WERI-Rb-1 (cell line): ENCODE measurements around the gene PCDHB5.
"Not testable (repeated sequence)": the region's sequence is repeated elsewhere in the genome, so short reads cannot be mapped to it uniquely, and the experiment has no call there.

Experiments
- DNase-seq: peaks from one replicate; pipeline ENCODE4 v3.0.0-alpha.2; 2020
- H3K27ac ChIP-seq: fragments of 250-450 bp; sonication (Bioruptor Pico); 2 replicates; pipeline ENCODE4 v1.5.1; 2020; ENCODE audit warnings: mild to moderate bottlenecking, moderate library complexity
- H3K27me3 ChIP-seq: fragments of 250-450 bp; sonication (Bioruptor Pico); 2 replicates; pipeline ENCODE4 v1.5.1; 2021; ENCODE audit warnings: mild to moderate bottlenecking, low read depth, moderate library complexity; ENCODE audit not compliant: insufficient read depth, severe bottlenecking
- H3K36me3 ChIP-seq: fragments of 250-450 bp; sonication (Bioruptor Pico); 2 replicates; pipeline ENCODE4 v1.5.1; 2020; ENCODE audit warnings: mild to moderate bottlenecking, moderate library complexity
- H3K4me3 ChIP-seq: 2 replicates; pipeline ENCODE4 v1.5.1; 2011; ENCODE audit warnings: low read depth, mild to moderate bottlenecking, control low read depth, low read length
- H3K9me3 ChIP-seq: fragments of 250-450 bp; sonication (Bioruptor Pico); 2 replicates; pipeline ENCODE4 v1.5.1; 2021; ENCODE audit warnings: mild to moderate bottlenecking, moderate library complexity; ENCODE audit not compliant: severe bottlenecking
- CTCF ChIP-seq: IDR thresholded peaks from 2 replicates; pipeline ENCODE4 v1.5.1; 2011; ENCODE audit warnings: low read depth, mild to moderate bottlenecking, control low read depth, inconsistent platforms, low read length

Gene PCDHB5

DNA sequence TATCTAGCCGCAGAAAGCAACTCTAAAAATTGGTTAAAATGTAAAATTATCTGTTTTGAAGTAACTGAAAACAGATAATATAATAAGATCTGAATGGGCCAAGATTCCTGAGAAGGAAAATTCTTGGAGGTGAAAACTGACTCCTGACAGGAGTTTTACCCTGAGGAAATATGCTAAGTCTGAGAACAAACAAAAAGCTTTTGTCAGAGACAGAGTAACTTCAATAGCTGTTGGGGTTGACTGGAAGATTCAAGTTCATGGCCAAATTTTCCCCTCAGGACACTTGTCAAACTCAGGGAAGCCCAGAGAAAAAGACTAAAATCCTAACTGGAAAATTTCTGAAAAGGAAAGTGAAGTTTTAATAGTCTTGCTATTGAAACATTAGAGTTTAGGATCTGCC lies 7.7 kb upstream of the PCDHB5 start:
- H3K4me3 ChIP-seq: no peak overlapping the region
- no peak for DNase-seq
- TF ChIP-seq CTCF: no peak
- no peaks in the 10 kb centered on the region for H3K27me3 ChIP-seq
- no peaks in the 10 kb centered on the region for H3K9me3 ChIP-seq
- no peak overlapping the region for H3K27ac ChIP-seq
- H3K36me3 ChIP-seq: no peaks in the 10 kb centered on the region

DNA sequence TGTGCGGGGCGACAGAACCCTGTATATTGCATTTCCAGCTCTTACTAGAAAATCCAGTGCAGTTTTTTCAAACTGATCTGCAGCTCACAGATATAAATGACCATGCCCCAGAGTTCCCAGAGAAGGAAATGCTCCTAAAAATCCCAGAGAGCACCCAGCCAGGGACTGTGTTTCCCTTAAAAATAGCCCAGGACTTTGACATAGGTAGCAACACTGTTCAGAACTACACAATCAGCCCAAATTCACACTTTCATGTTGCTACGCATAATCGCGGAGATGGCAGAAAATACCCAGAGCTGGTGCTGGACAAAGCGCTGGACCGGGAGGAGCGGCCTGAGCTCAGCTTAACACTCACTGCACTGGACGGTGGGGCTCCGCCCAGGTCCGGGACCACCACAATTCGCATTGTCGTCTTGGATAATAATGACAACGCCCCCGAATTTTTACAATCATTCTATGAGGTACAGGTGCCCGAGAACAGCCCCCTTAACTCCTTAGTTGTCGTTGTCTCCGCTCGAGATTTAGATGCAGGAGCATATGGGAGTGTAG lies 786 bp downstream of the PCDHB5 start:
- TF ChIP-seq CTCF: no peak
- Histone ChIP-seq H3K4me3 (peak overlapping the region; percentile 40), H3K36me3 (no peaks in the 10 kb centered on the region), H3K27ac (no peak overlapping the region), H3K9me3 (no peaks in the 10 kb centered on the region), H3K27me3 (no peaks in the 10 kb centered on the region)
- no peak for DNase-seq

- not testable (repeated sequence) for H3K36me3 ChIP-seq, DNase-seq, H3K9me3 ChIP-seq, H3K4me3 ChIP-seq, H3K27me3 ChIP-seq, H3K27ac ChIP-seq
Observed at GRCh38 chr5:141137346-141137745, 2.3 kb downstream of the PCDHB5 start.

GRCh38 chr5:141149812-141150211 lies 14.8 kb downstream of the PCDHB5 start, which contains the start of gene PCDHB6:
TSS of gene PCDHB6 (plus strand) at chr5:141150057. CDS start at chr5:141150258, 201 bp downstream.
- Histone ChIP-seq H3K4me3 (no peak within 1 kb of the TSS), H3K9me3 (no peaks in the 10 kb centered on the region), H3K27ac (no peak within 1 kb of the TSS), H3K27me3 (no peaks in the 10 kb centered on the region), H3K36me3 (no peaks in the 10 kb centered on the region)
- TF ChIP-seq CTCF: no peak
- no peak for DNase-seq

DNA sequence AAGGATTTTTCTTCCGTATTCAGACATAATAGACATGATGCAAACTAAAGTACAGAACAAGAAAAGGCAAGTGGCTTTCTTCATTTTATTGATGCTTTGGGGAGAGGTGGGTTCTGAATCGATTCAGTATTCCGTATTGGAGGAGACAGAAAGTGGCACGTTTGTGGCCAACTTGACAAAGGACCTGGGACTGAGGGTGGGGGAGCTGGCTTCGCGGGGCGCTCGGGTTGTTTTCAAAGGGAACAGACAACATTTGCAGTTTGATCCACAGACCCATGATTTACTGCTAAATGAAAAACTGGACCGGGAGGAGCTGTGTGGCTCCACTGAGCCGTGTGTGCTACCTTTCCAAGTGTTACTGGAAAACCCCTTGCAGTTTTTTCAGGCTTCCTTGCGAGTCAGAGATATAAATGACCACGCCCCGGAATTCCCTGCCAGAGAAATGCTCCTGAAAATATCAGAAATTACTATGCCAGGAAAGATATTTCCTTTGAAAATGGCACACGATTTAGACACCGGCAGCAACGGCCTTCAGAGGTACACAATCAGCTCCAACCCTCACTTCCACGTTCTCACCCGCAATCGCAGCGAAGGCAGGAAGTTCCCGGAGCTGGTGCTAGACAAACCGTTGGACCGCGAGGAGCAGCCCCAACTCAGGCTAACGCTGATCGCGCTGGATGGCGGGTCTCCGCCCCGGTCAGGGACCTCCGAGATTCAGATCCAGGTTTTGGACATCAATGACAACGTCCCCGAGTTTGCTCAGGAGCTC lies 15.4 kb downstream of the PCDHB5 start:
- Histone ChIP-seq H3K9me3 (no peaks in the 10 kb centered on the region), H3K4me3 (no peak overlapping the region), H3K27me3 (no peaks in the 10 kb centered on the region), H3K27ac (no peak overlapping the region), H3K36me3 (no peaks in the 10 kb centered on the region)
- no peak for TF ChIP-seq CTCF
- DNase-seq: no peak

DNA sequence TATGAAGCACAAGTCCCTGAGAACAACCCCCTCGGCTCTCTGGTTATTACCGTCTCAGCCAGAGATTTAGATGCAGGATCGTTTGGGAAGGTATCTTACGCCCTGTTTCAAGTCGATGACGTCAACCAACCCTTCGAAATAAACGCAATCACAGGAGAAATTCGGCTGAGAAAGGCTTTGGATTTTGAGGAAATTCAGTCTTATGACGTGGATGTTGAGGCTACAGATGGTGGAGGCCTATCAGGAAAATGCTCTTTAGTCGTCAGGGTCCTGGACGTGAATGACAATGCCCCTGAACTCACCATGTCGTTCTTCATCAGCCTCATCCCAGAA lies 16.0 kb downstream of the PCDHB5 start:
- DNase-seq: no peak
- Histone ChIP-seq H3K4me3 (no peak overlapping the region), H3K36me3 (no peaks in the 10 kb centered on the region), H3K27me3 (no peaks in the 10 kb centered on the region), H3K27ac (no peak overlapping the region), H3K9me3 (no peaks in the 10 kb centered on the region)
- TF ChIP-seq CTCF: no peak

DNA sequence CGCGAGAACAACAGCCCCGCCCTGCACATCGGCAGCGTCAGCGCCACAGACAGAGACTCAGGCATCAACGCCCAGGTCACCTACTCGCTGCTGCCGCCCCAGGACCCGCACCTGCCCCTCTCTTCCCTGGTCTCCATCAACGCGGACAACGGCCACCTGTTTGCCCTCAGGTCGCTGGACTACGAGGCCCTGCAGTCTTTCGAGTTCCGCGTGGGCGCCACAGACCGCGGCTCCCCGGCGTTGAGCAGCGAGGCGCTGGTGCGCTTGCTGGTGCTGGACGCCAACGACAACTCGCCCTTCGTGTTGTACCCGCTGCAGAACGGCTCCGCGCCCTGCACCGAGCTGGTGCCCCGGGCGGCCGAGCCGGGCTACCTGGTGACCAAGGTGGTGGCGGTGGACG lies 16.6 kb downstream of the PCDHB5 start:
- not testable (repeated sequence) for H3K9me3 ChIP-seq, H3K4me3 ChIP-seq, DNase-seq, H3K27me3 ChIP-seq, H3K27ac ChIP-seq, H3K36me3 ChIP-seq

DNA sequence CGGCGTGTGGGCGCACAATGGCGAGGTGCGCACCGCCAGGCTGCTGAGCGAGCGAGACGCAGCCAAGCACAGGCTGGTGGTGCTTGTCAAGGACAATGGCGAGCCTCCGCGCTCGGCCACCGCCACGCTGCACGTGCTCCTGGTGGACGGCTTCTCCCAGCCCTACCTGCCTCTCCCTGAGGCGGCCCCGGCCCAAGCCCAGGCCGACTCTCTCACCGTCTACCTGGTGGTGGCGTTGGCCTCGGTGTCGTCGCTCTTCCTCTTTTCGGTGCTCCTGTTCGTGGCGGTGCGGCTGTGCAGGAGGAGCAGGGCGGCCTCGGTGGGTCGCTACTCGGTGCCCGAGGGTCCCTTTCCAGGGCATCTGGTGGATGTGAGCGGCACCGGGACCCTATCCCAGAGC lies 17.1 kb downstream of the PCDHB5 start:
- H3K36me3 ChIP-seq, H3K27me3 ChIP-seq, H3K27ac ChIP-seq, H3K9me3 ChIP-seq, DNase-seq, H3K4me3 ChIP-seq: not testable (repeated sequence)
